Measurements from ENCODE around the gene TTLL11.
"Not testable (repeated sequence)": the region's sequence is repeated elsewhere in the genome, so short reads cannot be mapped to it uniquely, and the experiment has no call there.

The TTLL11 gene

DNA sequence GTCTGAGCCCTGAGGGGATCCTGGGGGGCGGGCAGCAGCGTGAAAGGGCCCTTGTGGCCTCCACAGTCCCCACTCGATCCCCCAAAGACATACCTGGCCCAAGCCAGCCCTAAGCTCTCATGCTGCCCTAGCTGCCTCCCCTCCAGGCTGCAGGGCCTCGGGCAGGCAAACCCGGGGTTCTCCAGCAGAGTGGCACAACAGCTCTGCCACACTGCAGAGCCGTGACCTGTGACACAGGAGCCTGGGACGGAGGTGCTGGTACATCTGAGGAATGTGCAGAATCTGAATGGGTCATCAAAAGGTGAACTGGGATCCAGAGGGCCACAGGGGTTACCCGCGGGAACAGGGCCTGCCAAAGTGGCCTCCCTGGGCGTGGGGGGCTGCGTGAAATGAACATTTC lies 278.5 kb downstream of the TTLL11 start:
- DNase-seq (ENCODE audit: low read depth in 2 of 2), result no peak

DNA sequence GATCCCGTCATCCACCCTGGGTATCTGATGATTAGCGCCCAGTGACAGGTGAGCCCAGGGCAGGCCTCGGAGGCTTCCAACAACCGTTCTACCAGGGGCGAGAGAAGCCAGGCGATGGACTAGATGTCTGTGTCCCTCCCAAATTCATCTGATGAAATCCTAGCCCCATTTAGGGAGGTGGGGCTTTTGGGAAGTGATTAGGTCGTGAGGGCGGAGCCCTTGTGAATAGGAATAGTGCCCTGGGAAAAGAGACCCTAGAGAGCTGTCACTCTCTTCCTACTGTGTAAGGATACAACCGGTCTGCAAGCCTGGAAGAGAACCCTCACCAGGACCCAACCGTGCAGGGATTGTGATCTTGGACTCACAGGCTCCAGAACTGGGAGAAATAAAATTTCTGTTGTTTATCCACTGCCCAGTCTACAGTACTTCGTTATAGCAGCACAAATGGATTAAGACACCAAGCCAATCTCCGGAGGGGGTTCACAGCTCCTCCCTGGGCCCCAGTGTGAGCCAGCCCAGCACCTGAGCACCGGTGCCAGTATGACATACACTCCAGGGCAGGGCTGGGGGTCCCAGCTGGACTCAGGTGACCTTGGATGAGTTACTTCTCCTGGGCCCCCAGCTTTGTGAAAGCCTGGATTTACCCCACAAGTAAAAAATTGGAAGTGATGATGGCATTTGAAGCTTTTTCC lies 279.4 kb downstream of the TTLL11 start:
- no peak for DNase-seq (ENCODE audit: low read depth in 2 of 2)

DNA sequence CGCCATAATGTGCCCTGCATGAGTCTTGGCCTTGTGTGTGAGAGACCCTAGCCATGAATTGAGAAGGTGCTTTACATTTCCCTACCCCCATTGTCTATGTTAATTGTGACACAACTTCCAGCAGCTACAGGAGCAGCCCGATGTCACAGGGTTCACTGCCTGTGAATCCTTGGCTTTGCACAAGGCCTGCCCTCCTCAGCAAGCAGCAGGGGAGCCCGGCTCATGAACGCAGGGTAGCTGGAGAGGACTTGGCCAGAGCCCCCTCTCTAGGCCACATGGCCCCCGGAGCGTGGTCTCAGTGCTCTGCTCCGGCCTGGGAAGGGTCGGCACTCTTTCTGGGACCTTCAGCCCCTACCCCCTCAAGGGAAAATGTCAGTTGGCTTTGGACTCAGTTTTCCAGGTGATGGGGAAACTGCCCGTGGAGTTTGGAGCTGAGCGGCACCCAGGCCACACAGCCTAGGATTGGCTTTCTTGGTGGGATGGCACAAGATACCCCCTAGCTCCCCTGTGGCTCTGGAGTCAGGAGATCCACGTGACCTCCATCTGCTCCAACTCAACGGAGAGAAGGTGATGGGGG lies 280.9 kb downstream of the TTLL11 start:
- no peak for DNase-seq (ENCODE audit: low read depth in 2 of 2)

DNA sequence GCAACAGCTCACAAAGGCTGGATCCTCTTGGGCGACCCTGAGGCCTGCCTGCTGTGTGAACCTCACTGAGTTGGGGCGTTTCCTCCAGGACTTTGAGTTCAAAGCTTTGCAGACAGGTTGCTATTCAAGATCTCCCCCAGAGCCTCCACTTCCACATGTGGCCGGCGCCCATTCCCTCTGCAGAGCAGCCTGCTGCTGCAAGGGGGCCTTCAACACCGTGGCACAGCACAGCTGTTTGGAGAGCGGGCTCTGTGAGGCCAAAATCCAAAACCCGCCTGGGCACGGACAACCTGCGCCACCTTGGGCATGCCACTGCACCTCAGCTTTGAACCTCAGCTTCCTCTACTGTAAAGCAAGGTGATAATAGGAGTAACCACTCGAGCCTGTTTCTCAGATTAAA lies 281.4 kb downstream of the TTLL11 start:
- DNase-seq (ENCODE audit: low read depth in 2 of 2), result no peak

DNA sequence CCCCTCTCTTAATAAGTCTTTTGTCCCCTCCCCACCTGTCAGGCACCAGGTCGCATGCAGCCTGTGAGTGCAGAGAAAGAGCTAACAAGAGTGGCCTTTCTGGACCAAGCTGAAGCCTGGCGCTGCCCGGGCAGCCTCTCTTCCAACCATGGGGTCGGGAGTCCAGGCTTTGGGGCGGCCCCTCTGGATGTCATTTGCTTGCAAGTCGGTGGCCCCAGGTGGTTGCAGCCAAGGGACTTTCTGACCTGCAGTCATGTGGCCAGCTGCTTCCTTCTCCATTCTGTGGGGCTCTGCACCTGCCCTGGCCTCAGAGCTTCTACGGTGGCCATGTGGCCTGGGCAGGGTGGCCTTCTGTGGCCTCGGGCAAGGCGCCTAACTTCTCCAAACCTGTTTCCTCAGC lies 282.0 kb downstream of the TTLL11 start:
- DNase-seq (ENCODE audit: low read depth in 2 of 2), result no peak

DNA sequence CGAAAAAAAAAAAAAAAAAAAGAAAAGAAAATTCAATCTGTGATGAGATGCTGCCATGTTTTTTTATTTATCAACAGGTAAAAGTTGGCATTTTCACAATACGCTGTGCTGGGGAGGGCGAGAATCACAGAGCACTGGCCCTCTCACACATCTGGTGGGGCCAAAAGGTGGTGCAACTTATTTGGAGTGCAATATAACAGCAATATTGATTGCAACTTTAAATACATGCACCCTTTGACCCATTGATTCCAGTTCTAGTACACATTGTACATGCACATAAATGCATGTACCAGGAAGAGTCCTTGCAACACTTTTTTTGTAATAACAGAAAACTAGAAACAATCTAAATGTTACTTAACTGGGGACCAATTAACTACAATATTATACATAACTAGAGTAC lies 282.6 kb downstream of the TTLL11 start:
- DNase-seq (ENCODE audit: low read depth in 2 of 2), result no peak

DNA sequence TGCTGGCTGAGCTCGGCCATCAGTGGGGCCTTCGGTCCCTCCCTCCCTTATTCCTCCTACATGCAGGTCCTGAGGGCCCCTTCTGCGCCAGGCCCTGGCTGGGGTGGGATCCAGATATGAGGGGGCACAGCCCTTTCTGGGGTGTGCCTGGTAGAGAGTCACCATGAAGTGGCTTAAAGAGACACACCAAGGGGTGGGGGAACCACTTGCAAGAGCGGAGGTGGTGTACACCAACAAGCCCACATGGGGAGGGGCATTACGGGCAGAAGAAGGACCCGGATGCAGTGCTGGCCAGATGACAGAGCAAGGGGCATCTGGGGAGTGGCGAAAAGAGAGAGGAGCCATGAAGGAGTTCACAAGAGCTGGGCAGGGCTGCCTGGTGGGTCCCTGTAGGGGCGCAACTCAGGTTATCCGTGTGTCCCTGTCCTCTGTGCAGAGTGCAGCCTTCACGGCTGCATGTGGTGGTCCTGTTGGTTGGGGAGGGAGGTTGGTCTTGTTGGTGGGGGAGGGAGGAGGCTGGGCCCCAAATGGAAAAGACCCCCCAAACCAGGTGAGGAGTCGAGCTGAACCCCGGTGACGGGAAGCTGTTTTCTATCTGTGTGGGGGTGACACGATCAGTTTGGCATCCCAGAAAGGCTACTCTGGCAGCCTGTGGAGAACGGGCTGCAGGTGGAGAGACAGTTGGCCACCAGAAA lies 283.6 kb downstream of the TTLL11 start:
- DNase-seq (ENCODE audit: low read depth in 2 of 2), result no peak

DNA sequence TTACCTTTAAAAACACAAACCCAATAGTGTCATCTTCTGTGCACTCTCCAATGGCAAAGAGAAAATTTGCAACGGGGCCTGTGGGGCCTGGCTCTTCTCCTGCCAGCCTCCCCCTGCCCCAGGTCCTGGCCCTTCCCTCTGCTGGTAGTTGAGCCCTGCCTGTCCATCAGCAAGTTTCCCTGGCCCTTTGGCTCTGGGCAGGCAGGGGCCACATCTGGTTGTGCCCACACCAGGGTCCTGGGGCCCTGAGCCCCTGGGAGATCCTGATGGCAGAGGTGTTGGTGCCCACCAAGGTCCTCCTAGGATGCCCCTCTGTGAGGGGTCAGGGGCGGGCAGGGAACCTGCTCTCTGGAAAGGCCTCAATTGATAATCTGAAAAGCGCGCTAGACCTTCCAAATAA lies 284.3 kb downstream of the TTLL11 start:
- DNase-seq (ENCODE audit: low read depth in 2 of 2), result no peak

DNA sequence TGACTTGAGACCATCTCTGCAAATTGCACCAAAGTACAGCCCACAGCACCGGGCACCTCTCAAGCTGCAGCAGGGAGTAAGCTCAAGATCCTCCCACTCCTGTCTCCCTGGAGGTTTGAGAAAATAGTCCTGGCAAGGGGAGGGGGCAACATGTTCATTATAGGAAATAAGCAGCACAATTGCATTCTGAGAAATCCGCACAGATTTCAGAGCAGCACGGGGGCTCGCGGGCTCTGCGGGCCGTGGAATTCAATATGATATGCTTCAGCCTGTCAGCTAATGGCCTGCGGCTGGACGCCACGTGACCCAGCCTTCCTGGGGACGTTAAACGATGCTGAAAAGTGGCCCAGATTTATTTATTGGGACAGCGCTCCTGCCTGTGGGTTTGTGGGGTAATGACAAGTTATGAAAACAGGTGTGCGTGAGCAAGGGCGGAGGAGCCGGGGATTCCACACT lies 285.3 kb downstream of the TTLL11 start:
- no peak for DNase-seq (ENCODE audit: low read depth in 2 of 2)

DNA sequence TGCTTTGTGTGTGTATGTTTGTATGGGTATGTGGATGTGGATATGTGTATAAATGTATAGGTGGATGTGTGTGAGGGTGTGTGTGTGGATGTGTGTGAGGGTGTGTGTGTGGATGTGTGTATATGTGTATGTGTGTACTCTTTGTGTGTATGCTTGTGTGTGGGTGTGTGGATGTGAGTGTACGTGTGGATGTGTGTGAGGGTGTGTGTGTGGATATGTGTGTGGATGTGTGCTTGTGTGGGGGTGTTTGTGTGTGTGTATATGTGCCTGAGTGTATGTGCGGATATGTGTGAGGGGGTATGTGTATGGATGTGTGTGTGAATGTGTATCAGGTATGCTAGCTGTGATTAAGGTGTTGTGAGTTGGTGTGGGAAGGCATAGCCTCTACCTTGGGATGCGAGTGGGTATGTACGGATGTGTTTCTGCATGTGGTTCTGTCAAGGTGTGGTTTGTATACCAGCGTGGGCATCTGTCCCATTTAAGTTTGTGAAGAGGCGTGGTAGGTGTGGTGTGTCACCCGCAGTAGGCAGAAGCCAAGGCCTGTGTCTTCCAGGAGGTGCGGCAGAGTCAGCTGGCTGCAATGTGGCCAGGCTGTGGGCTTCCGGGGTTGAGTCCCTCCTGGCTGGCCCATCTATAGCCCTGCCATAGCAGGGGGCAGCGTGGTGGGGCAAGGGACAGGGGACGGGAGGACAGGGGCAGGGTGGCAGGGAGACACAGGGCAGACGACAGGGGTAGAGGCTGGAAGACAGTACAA lies 285.9 kb downstream of the TTLL11 start:
- DNase-seq (ENCODE audit: low read depth in 2 of 2), result no peak

DNA sequence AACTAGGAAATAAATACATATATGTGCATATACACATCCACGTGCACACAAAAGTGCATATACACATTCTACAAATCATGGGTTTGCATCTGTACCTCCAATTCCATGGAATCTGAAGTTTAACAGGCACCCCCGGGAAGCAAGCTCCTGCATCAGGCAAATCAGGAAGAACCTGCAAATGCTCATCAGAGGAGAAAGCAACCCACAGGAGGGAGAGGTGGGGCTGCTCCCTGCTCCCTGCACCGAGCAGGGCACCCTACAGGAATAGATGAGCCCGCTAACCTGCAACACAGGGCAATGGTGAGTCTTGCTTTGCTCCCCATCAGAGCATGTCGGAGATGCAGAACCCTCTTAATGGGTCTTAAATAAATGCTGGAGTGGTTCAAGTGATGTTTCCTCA lies 290.4 kb downstream of the TTLL11 start:
- no peak for DNase-seq (ENCODE audit: low read depth in 2 of 2)

DNA sequence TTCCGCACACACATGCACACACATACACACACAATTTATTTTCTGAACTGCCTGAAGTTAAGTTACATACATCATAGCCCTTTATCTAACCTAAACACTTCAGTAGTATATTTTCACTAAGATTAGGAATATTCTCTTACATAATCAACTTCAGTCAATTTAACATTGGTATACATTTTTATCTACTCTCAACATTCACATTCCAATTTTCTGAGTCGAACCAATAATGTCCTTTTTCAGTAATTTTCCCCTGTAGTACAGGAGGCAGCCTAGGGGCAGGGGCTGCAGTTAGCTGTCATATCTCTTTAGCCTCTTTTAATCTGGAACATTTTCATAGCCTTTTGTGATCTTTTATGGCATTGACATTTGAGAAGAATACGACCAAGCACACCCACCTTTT lies 291.5 kb downstream of the TTLL11 start:
- DNase-seq (ENCODE audit: low read depth in 2 of 2), result no peak

DNA sequence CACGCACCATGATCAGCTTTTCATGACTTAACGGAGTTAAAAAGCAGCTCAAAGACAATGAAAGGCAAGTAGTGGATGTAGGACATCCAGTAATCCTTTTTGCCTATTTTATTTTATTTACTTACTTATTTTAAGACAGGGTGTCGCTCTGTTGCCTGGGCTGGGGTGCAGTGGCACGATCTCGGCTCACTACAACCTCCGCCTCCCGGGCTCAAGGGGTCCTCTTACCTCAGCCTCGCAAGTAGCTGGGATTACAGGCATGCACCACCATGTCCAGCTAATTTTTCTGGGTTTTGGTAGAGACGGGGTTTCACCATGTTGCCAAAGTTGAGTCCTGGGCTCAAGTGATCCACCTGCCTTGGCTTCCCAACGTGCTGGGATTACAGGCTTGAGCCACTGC lies 292.7 kb downstream of the TTLL11 start:
- no peak for DNase-seq (ENCODE audit: low read depth in 2 of 2)

DNA sequence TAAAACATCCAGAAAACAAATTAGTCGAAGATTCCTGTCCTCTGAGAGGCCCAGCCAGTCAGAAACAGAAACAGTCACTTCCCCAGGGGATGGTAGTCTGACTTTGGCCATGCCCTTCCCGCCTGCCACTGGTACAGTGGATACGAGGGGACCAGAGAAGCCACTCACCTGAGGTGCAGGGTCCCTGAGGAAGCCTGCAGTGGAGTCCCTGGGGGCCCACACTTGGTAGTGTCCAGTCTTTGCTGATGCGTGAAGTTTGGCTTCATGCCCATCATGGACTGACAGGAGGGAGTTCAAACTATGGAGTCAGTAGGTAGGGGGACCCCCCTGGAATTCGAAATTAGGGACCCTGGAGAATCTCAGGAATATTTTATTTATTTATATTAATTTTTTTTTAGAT lies 294.2 kb downstream of the TTLL11 start:
- DNase-seq (ENCODE audit: low read depth in 2 of 2), result no peak

DNA sequence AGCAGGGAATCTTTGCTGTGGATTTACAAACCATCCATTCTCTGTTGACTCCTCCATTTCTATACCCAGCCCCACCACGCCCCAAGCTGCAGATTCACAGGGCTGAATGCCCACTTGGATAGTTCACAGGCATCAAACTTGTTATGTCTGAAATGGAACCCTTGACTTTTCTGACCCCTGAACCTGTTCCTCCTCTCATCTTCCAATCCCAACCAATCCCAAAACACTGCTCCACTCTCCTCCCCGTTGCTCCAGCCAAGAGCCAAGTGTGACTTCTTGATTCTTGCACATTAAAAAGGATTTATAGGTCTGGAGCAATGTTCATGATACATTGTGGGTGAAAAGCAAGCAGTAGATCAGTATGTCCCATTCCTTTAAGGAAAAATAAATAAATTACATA lies 296.0 kb downstream of the TTLL11 start:
- no peak for DNase-seq (ENCODE audit: low read depth in 2 of 2)

DNA sequence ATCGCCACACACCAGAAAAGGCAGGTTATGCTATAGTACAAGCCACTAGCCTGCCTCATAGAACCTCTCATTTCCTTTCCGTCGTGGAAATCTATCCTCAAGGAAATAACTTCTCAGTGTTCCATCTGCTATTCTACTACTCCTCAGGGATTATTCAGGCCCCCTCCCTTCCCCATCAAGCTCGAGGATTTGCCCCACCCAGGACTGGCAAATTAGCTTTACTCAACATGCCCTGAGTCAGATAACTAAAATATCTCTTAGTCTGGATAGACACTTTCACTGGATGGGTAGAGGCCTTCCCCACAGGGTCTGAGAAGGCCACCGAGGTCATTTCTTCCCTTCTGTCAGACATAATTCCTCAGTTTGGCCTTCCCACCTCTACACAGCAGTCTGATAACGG lies 298.8 kb downstream of the TTLL11 start:
- not testable (repeated sequence) for DNase-seq (ENCODE audit: low read depth in 2 of 2)

DNA sequence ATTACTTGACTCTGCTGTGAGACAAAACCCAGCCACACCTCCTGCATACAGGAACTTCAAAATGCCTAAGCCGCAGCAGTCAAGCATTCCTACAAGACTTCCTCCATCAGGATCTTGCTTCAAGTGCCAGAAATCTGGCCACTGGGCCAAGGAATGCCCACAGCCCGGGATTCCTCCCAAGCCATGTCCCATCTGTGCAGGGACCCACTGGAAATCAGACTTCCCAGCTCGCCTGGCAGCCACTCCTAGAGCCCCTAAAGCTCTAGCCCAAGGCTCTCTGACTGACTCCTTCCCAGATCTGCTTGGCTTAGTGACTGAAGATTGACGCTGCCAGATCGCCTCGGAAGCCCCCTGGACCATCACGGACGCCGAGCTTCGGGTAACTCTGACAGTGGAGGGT lies 300.6 kb downstream of the TTLL11 start:
- DNase-seq (ENCODE audit: low read depth in 2 of 2), result not testable (repeated sequence)

DNA sequence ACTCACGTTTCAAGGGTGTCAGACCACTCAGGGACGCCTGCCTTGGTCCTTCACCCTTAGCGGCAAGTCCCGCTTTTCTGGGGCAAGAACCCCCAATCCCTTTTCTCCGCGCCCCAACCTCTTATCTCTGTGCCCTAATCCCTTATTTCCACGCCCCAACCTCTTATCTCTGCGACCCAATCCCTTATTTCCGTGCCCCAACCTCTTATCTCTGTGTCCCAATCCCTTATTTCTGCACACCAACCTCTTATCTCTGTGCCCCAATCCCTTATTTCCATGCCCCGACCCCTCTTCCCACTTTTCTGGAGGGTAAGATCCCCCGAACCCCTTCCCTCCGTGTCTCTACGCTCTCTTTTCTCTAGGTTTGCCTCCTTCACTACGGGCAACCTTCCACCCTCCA lies 302.3 kb downstream of the TTLL11 start:
- no peak for DNase-seq (ENCODE audit: low read depth in 2 of 2)

DNA sequence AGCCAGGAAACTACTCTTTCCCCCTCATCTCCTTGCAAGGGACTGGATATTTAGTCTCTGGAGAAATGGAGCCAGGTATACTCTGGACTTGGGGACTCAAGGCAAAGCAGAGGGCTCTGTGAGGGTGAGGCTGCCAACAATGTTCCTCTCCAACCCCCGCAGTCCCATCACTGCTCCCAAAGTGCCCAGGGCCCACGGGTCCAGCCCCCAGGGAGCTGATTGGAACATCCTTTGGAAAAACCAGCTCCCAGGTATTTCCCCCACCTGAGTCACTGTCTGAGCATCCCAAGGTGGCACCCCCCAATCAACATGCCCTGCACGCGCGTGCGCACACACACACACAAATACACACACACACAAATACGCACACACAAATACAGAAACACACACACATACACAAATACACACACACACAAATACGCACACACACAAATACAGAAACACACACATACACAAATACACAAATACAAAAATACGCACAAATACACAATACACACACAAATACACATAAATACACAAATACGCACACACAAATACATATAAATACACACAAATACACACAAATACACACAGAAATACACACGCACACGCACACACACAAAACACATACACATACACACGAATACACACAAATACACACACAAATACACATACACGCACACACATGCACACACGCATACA lies 304.3 kb downstream of the TTLL11 start:
- no peak for DNase-seq (ENCODE audit: low read depth in 2 of 2)

DNA sequence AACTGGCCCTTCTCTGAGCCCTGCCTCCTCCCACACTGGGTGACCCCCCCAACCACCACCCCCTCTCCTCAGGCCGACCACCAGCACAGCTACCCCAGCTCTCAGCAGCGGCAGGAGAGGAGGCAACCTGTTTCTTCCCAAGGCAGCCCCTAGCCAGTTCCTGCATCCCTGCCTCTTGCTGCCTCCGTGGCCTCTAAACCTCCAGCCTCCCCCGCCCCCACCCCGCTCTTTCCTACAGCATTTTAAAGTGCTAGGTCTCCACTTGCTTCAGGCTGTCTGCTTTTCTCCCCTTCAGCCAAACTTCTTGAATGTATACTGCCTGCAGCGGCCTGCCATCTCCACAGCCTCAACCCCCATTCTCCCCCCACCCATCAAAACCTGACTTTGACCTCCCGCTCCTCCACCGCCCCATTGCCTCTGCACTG lies 306.1 kb downstream of the TTLL11 start:
- DNase-seq (ENCODE audit: low read depth in 2 of 2), result no peak

DNA sequence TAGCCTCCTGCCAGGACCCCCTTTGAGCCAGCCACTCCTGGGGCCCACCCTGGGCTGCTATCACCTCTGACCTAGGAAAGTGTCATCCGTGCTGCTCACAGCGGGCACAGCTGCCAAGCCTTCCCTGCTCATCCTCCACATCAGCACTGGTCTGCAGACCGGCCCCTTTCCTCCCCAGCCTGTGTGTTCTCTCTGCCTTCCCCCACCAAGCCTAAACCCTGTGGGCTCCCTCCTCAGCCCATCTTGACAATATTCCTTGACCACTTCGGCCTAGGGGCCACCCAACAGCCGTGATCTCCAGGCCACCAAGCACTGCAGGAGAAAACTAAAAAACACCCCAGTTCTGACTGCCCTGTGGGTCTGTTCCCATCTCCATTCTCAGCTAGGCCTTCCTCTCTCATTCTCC lies 306.6 kb downstream of the TTLL11 start:
- no peak for DNase-seq (ENCODE audit: low read depth in 2 of 2)

Measured in stimulated activated CD8-positive, alpha-beta memory T cell treated with anti-CD3 and anti-CD28 coated beads, Interleukin-2, amount 100 ng/mL, for 1 hour (primary cell).